Caco-2 (cell line): ENCODE measurements around the gene SREK1. TPM values are rescaled to one million over a fixed set of nuclear protein-coding genes. Genes with fewer than 3 reads are reported as not detected.

ENCODE experiments used
- BruUV-seq: library from RNA; stranded (reverse); fragments of 400-500 nt; replicated peaks from 2 replicates; lab custom pipeline; 2021; lab: Mats Ljungman, UMichigan
- CTCF ChIA-PET: fragments of 300-600 bp; sonication (Branson Sonifier 250); formaldehyde crosslinking; loops from one replicate; lab custom pipeline; 2022; ENCODE audit warnings: antibody characterized with exemption; lab: Charles Lee
- POLR2A ChIA-PET: fragments of 300-600 bp; sonication (Branson Sonifier 250); formaldehyde crosslinking; loops from one replicate; lab custom pipeline; 2022; ENCODE audit warnings: antibody characterized with exemption; lab: Charles Lee
- DNase-seq, 2 experiments: peaks; one replicate each; pipeline versions ENCODE4 v3.0.0 to v3.0.0-alpha.2; 2020 to 2022
- H3K27me3 ChIP-seq: replicated peaks from 2 replicates; pipeline ENCODE4 v1.6.0; 2011; ENCODE audit warnings: low read length; ENCODE audit not compliant: control insufficient read depth, insufficient read depth
- H3K36me3 ChIP-seq: 2 replicates; pipeline ENCODE4 v1.5.1; 2011; ENCODE audit warnings: low read length; ENCODE audit not compliant: control insufficient read depth, insufficient read depth
- H3K4me1 ChIP-seq: fragments of 250-450 bp; sonication (Bioruptor Pico); 2 replicates; pipeline ENCODE4 v1.5.1; 2020; ENCODE audit warnings: mild to moderate bottlenecking
- H3K4me3 ChIP-seq: 2 replicates; pipeline ENCODE4 v1.5.1; 2011; ENCODE audit warnings: low read depth, mild to moderate bottlenecking, control low read depth, low read length
- H3K9me3 ChIP-seq: fragments of 250-450 bp; sonication (Bioruptor Pico); 2 replicates; pipeline ENCODE4 v1.5.1; 2020; ENCODE audit warnings: mild to moderate bottlenecking, moderate library complexity
- H3K27ac Mint-ChIP-seq: one replicate; pipeline ENCODE4 v1.8.0; 2022; ENCODE audit warnings: mixed read lengths; ENCODE audit not compliant: unreplicated experiment
- H3K27me3 Mint-ChIP-seq: one replicate; pipeline ENCODE4 v1.8.0; 2022; ENCODE audit warnings: mixed read lengths; ENCODE audit not compliant: insufficient read depth, unreplicated experiment
- H3K36me3 Mint-ChIP-seq: one replicate; pipeline ENCODE4 v1.8.0; 2022; ENCODE audit warnings: mild to moderate bottlenecking, mixed read lengths; ENCODE audit not compliant: insufficient read depth, unreplicated experiment
- H3K4me1 Mint-ChIP-seq: one replicate; pipeline ENCODE4 v1.8.0; 2022; ENCODE audit warnings: low read depth, mixed read lengths; ENCODE audit not compliant: unreplicated experiment
- H3K4me3 Mint-ChIP-seq: one replicate; pipeline ENCODE4 v1.8.0; 2022; ENCODE audit warnings: mild to moderate bottlenecking, moderate library complexity, mixed read lengths; ENCODE audit not compliant: unreplicated experiment
- H3K9me3 Mint-ChIP-seq: one replicate; pipeline ENCODE4 v1.8.0; 2022; ENCODE audit warnings: mixed read lengths; ENCODE audit not compliant: unreplicated experiment
- CTCF ChIP-seq, 2 experiments: fragments of 200-600 bp in 1 of 2; IDR thresholded peaks; 1 replicate in 1 of 2; 2 replicates in 1 of 2; pipeline versions ENCODE4 v1.5.1 to v1.8.0; 2011 to 2022; ENCODE audit warnings: antibody characterized with exemption in 1 of 2, control low read depth in 1 of 2, inconsistent platforms in 1 of 2, low read depth in 1 of 2, low read length in 1 of 2, mild to moderate bottlenecking in 1 of 2, moderate library complexity in 1 of 2; ENCODE audit not compliant: insufficient read depth in 1 of 2, severe bottlenecking in 1 of 2, unreplicated experiment in 1 of 2
- intact Hi-C: fragments of 100-400 bp; cut with micrococcal nuclease; formaldehyde crosslinking; loops from one replicate; pipeline ENCODE4 v1.10.0; 2022; ENCODE audit not compliant: unreplicated experiment
- total RNA-seq: library from RNA; stranded (reverse); gene quantifications from 2 replicates; pipeline ENCODE4 v1.2.3, GENCODE V29; 2022

Gene SREK1
- total RNA-seq, 1 experiment from 2014 or later = 81.4 TPM

- H3K36me3 Mint-ChIP-seq = no peaks in the 10 kb centered on the region
- peak in 1 of 2 experiments; percentile 19 for DNase-seq
- H3K27me3 Mint-ChIP-seq = no peaks in the 10 kb centered on the region
- no peaks in the 10 kb centered on the region for H3K27me3 ChIP-seq
- no peaks in the 10 kb centered on the region for H3K36me3 ChIP-seq
- no peaks in the 10 kb centered on the region for H3K4me1 ChIP-seq
- CTCF ChIA-PET = no interaction called here
- no TSS peak for BruUV-seq
- peaks cover 10% of the 10 kb centered on the region for H3K9me3 Mint-ChIP-seq
- H3K4me3 ChIP-seq = no peak overlapping the region
- POLR2A ChIA-PET = no interaction called here
- H3K9me3 ChIP-seq = no peaks in the 10 kb centered on the region
- no peak overlapping the region for H3K27ac Mint-ChIP-seq
- H3K4me1 Mint-ChIP-seq = no peaks in the 10 kb centered on the region
- intact Hi-C loops = loop anchor here (5.0 kb wide), 1 partner anchor 51 kb away; no protein-coding TSS in a partner anchor
- no peak overlapping the region for H3K4me3 Mint-ChIP-seq
- peak; percentile 20 to 28 for TF ChIP-seq CTCF (IDR thresholded peaks at IDR 0.05; ENCODE audit: insufficient read depth in 1 of 2, low read depth in 1 of 2, low read length in 1 of 2, severe bottlenecking in 1 of 2, unreplicated experiment in 1 of 2)
These were observed 79.5 kb downstream of the SREK1 start for GRCh38 chr5:66223637-66224036.

- Mint-ChIP-seq H3K9me3 (peaks cover 10% of the 10 kb centered on the region), H3K4me1 (no peaks in the 10 kb centered on the region), H3K27me3 (no peaks in the 10 kb centered on the region), H3K4me3 (no peak overlapping the region), H3K36me3 (no peaks in the 10 kb centered on the region), H3K27ac (no peak overlapping the region)
- H3K36me3 ChIP-seq = no peaks in the 10 kb centered on the region
- no peaks in the 10 kb centered on the region for H3K4me1 ChIP-seq
- DNase-seq = no peak
- no TSS peak for BruUV-seq
- CTCF ChIA-PET = no interaction called here
- H3K9me3 ChIP-seq = no peaks in the 10 kb centered on the region
- no peak for TF ChIP-seq CTCF (IDR thresholded peaks at IDR 0.05; ENCODE audit: insufficient read depth in 1 of 2, low read depth in 1 of 2, low read length in 1 of 2, severe bottlenecking in 1 of 2, unreplicated experiment in 1 of 2)
- no peaks in the 10 kb centered on the region for H3K27me3 ChIP-seq
- no peak overlapping the region for H3K4me3 ChIP-seq
- POLR2A ChIA-PET = no interaction called here
- intact Hi-C loops = loop anchor here (5.0 kb wide), 1 partner anchor 52 kb away; no protein-coding TSS in a partner anchor
These were observed 80.2 kb downstream of the SREK1 start for GRCh38 chr5:66224274-66224673.

GRCh38 chr5:66224773-66225553, 80.9 kb downstream of the SREK1 start:
- Histone ChIP-seq H3K27me3 (no peaks in the 10 kb centered on the region), H3K4me3 (no peak overlapping the region), H3K9me3 (no peaks in the 10 kb centered on the region), H3K36me3 (no peaks in the 10 kb centered on the region), H3K4me1 (no peaks in the 10 kb centered on the region)
- Mint-ChIP-seq H3K4me3 (no peak overlapping the region), H3K36me3 (no peaks in the 10 kb centered on the region), H3K27ac (no peak overlapping the region), H3K9me3 (peaks cover 10% of the 10 kb centered on the region), H3K27me3 (no peaks in the 10 kb centered on the region), H3K4me1 (no peaks in the 10 kb centered on the region)
- POLR2A ChIA-PET = no interaction called here
- no TSS peak for BruUV-seq
- CTCF ChIA-PET = no interaction called here
- intact Hi-C loops = loop anchor here (5.0 kb wide), 1 partner anchor 53 kb away; no protein-coding TSS in a partner anchor
- DNase-seq = no peak
- TF ChIP-seq CTCF (IDR thresholded peaks at IDR 0.05; ENCODE audit: insufficient read depth in 1 of 2, low read depth in 1 of 2, low read length in 1 of 2, severe bottlenecking in 1 of 2, unreplicated experiment in 1 of 2) = no peak
